K562 (cell line): ENCODE measurements around the gene NQO2. TPM values are rescaled to one million over a fixed set of nuclear protein-coding genes. Genes with fewer than 3 reads are reported as not detected.
A peak's percentile ranks its signal among the peaks of the same experiment; 100 is the strongest.

Experiments
- ATF1 ChIP-seq, 2 experiments: fragments of 450-650 bp in 1 of 2; IDR thresholded peaks; 2 replicates each; pipeline ENCODE4 v1.6.1; 2016; ENCODE audit warnings: missing compliant biosample characterization in 1 of 2, missing genetic modification characterization in 1 of 2
- BCL6 ChIP-seq: fragments of 250-450 bp; sonication (Bioruptor Pico); IDR thresholded peaks from 2 replicates; pipeline ENCODE4 v1.4.0; 2020
- CBFA2T2 ChIP-seq: fragments of 450-650 bp; conservative IDR thresholded peaks from 2 replicates; pipeline ENCODE4 v1.6.1; 2017; ENCODE audit warnings: mild to moderate bottlenecking
- CBFB ChIP-seq: sonication (generic); formaldehyde crosslinking; IDR thresholded peaks from 2 replicates; pipeline ENCODE4 v1.4.0; 2020; ENCODE audit warnings: mild to moderate bottlenecking, missing genetic modification reagents
- KAT2B ChIP-seq: IDR thresholded peaks from one replicate; pipeline ENCODE4 v1.6.1; 2012; ENCODE audit warnings: low read depth, mild to moderate bottlenecking, control low read depth, inconsistent platforms, low read length, moderate library complexity
- MCM2 ChIP-seq: fragments of 450-650 bp; IDR thresholded peaks from 2 replicates; pipeline ENCODE4 v1.6.1; 2017; ENCODE audit warnings: low read depth, mild to moderate bottlenecking
- MCM5 ChIP-seq: fragments of 450-650 bp; IDR thresholded peaks from 2 replicates; pipeline ENCODE4 v1.6.1; 2016; ENCODE audit warnings: low read depth
- OTX1 ChIP-seq: fragments of 450-650 bp; formaldehyde crosslinking; IDR thresholded peaks from 2 replicates; pipeline ENCODE4 v1.4.0; 2022; ENCODE audit warnings: mild to moderate bottlenecking
- PTBP1 ChIP-seq: fragments of 200-400 bp; formaldehyde crosslinking; IDR thresholded peaks from 2 replicates; pipeline ENCODE4 v1.6.1; 2017; ENCODE audit warnings: low read depth, low read length
- PYGO2 ChIP-seq: fragments of 450-650 bp; IDR thresholded peaks from 2 replicates; pipeline ENCODE4 v1.6.1; 2016; ENCODE audit warnings: mild to moderate bottlenecking, missing genetic modification characterization, moderate library complexity, missing compliant biosample characterization
- RAD51 ChIP-seq: fragments of 450-650 bp; IDR thresholded peaks from 2 replicates; pipeline ENCODE4 v1.7.1; 2016; ENCODE audit warnings: low read depth, mild to moderate bottlenecking, borderline replicate concordance
- ZNF253 ChIP-seq: fragments of 250-450 bp; sonication (Bioruptor Pico); conservative IDR thresholded peaks from 2 replicates; pipeline ENCODE4 v1.6.1; 2021; ENCODE audit warnings: mild to moderate bottlenecking
- ZNF79 ChIP-seq: fragments of 250-450 bp; sonication (Bioruptor Pico); IDR thresholded peaks from 2 replicates; pipeline ENCODE4 v1.4.0; 2020; ENCODE audit warnings: low read depth, mild to moderate bottlenecking, moderate library complexity
- polyA plus RNA-seq, 8 experiments: library from polyadenylated mRNA; depleted of rRNA in 4 of 8; stranded (reverse) in 5 of 8; unstranded in 3 of 8; fragments of >200 nt; fragmentation: Nextera tagmentation in 2 of 8; fragmentation: Illumina TruSeq in 1 of 8; extraction: Ambion mirVana in 2 of 8; extraction: Trizol in 1 of 8; gene quantifications; 2 replicates each; pipeline versions ENCODE4 v1.2.1 to v1.2.3, GENCODE V29; 2011 to 2014; ENCODE audit warnings: inconsistent platforms in 1 of 8, missing spikeins in 1 of 8
- total RNA-seq, 7 experiments: library from RNA; depleted of rRNA in 6 of 7; stranded (reverse); fragments of >200 nt in 6 of 7; fragmentation: Illumina TruSeq in 2 of 7; extraction: Trizol in 2 of 7; gene quantifications; 2 replicates each; pipeline versions ENCODE4 v1.2.1 to v1.2.3, GENCODE V29; 2011 to 2021; ENCODE audit warnings: low replicate concordance in 1 of 7
- TF ChIP-seq, protein P1 (sequence below): IDR thresholded peaks from 2 replicates; pipeline ENCODE4 v1.6.1; 2016; ENCODE audit warnings: missing genetic modification characterization, missing compliant biosample characterization
- TF ChIP-seq, protein P2 (sequence below): IDR thresholded peaks from 3 replicates; pipeline ENCODE4 v1.6.1; 2011; ENCODE audit warnings: borderline replicate concordance, mild to moderate bottlenecking, moderate library complexity; ENCODE audit not compliant: insufficient read length; ENCODE audit errors: extremely low read depth

The NQO2 gene
- total and polyA plus RNA-seq, 9 of the 15 experiments (the other 6 are each of a cell fraction or from before 2014, with no cell fraction given), result 54.6 to 214 (median 116) TPM

DNA sequence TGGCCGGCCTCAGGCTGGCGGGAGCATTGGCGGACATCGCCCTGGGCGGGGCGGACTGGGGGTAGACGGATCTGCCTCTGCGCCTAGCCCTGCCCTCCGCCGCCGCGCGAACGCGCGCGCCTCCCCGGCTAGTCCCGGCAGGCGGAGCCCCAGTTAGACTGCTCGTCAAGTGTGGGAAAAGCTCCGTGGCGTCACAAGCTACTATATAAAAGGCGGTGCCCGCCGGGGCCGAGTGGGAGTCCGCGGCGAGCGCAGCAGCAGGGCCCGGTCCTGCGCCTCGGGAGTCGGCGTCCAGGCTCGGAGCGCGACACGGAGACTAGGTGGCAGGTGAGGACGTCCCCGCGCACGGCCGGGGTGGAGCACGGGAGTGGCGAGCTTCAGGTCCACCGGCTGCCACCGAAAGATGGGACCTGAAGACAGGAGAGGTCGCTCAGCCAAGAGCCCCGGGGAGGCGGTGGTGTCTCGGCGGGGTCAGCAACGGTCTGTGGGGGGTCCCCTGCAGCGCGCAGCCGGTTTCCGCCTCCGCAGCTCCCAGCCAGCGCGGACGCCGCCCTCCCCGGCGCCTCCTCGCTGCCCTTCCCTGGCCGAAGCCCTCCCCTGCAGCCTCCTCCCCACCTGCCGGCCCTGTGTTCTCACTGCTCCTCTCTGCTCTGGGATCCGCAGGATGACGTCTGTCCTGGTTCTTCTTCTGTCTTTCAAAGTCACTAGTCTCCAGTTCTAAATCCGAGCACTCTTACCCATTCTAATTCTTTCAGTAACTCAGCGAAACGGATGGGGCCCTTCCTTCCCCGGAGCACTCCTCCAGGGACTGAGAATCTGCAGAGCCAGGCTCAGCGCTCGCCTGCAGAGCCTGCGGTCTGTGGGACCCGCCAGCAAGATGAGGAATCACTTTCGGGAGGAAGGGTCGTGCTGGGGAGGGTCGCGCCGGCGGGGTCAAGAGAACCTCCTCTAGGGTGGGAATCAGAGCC, 64.3 kb downstream of the NQO2 start (continued):
- TF ChIP-seq, protein P1, sequence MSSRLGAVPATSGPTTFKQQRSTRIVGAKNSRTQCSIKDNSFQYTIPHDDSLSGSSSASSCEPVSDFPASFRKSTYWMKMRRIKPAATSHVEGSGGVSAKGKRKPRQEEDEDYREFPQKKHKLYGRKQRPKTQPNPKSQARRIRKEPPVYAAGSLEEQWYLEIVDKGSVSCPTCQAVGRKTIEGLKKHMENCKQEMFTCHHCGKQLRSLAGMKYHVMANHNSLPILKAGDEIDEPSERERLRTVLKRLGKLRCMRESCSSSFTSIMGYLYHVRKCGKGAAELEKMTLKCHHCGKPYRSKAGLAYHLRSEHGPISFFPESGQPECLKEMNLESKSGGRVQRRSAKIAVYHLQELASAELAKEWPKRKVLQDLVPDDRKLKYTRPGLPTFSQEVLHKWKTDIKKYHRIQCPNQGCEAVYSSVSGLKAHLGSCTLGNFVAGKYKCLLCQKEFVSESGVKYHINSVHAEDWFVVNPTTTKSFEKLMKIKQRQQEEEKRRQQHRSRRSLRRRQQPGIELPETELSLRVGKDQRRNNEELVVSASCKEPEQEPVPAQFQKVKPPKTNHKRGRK (tag), result no peak
- TF ChIP-seq CBFB (CRISPR knock-in tag), result peak; percentile 49; the same call in 1 of the 2 replicates
- no peak for TF ChIP-seq KAT2B
- no peak for TF ChIP-seq PYGO2 (tag)
- TF ChIP-seq MCM5, result no peak
- TF ChIP-seq PTBP1, result no peak; the same call in 1 of the 2 replicates
- no peak for TF ChIP-seq ZNF79 (CRISPR knock-in tag)
- peak; percentile 4; the same call in 1 of the 2 replicates for TF ChIP-seq RAD51
- TF ChIP-seq, protein P2, sequence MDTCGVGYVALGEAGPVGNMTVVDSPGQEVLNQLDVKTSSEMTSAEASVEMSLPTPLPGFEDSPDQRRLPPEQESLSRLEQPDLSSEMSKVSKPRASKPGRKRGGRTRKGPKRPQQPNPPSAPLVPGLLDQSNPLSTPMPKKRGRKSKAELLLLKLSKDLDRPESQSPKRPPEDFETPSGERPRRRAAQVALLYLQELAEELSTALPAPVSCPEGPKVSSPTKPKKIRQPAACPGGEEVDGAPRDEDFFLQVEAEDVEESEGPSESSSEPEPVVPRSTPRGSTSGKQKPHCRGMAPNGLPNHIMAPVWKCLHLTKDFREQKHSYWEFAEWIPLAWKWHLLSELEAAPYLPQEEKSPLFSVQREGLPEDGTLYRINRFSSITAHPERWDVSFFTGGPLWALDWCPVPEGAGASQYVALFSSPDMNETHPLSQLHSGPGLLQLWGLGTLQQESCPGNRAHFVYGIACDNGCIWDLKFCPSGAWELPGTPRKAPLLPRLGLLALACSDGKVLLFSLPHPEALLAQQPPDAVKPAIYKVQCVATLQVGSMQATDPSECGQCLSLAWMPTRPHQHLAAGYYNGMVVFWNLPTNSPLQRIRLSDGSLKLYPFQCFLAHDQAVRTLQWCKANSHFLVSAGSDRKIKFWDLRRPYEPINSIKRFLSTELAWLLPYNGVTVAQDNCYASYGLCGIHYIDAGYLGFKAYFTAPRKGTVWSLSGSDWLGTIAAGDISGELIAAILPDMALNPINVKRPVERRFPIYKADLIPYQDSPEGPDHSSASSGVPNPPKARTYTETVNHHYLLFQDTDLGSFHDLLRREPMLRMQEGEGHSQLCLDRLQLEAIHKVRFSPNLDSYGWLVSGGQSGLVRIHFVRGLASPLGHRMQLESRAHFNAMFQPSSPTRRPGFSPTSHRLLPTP, result no peak
- no peak for TF ChIP-seq CBFA2T2
- TF ChIP-seq ATF1 (CRISPR knock-in tag; IDR thresholded peaks at IDR 0.05), result no peak; the same call in 1 of the 2 replicates
- TF ChIP-seq ATF1 (tag; IDR thresholded peaks at IDR 0.05), result peak; percentile 93
- TF ChIP-seq BCL6 (CRISPR knock-in tag), result no peak
- no peak for TF ChIP-seq ZNF253
- TF ChIP-seq MCM2, result no peak
- 0 out of 2 replicates have a peak, but pooled peaks have one; percentile 22 for TF ChIP-seq OTX1
